ENCODE data around the gene TPGS1.

GRCh38 chr19:535017-535835 lies 27.9 kb downstream of the TPGS1 start:
- TF ChIP-seq CTCF (IDR thresholded peaks at IDR 0.05) (no peak), ZFX (IDR thresholded peaks at IDR 0.05; ENCODE audit: borderline replicate concordance) (no peak)

All from 22Rv1 (cell line).